Putamen (tissue), 1 donor: ENCODE results near the gene NSG1.

Source experiments
- DNase-seq: peaks from one replicate; pipeline ENCODE4 v3.0.0-alpha.2; 2016; ENCODE audit warnings: low spot score

NSG1 gene

GRCh38 chr4:4396628-4397440 lies 9.9 kb downstream of the NSG1 start:
- DNase-seq = no peak

GRCh38 chr4:4397441-4397819 lies 10.5 kb downstream of the NSG1 start:
- DNase-seq = no peak

GRCh38 chr4:4398430-4398829 lies 11.5 kb downstream of the NSG1 start:
- no peak for DNase-seq

GRCh38 chr4:4401036-4401435 lies 14.1 kb downstream of the NSG1 start:
- DNase-seq = no peak

- DNase-seq = no peak
Observed at GRCh38 chr4:4402966-4403365, 16.1 kb downstream of the NSG1 start.

- DNase-seq = no peak
Observed at GRCh38 chr4:4405358-4405962, 18.6 kb downstream of the NSG1 start.

- no peak for DNase-seq
Observed at GRCh38 chr4:4406455-4407298, 19.8 kb downstream of the NSG1 start.

- DNase-seq = no peak
Observed at GRCh38 chr4:4407299-4408131, 20.6 kb downstream of the NSG1 start.

GRCh38 chr4:4408132-4408523 lies 21.2 kb downstream of the NSG1 start:
- DNase-seq = no peak

- no peak for DNase-seq
Observed at GRCh38 chr4:4408576-4409335, 21.9 kb downstream of the NSG1 start.

GRCh38 chr4:4409416-4410115 lies 22.7 kb downstream of the NSG1 start:
- no peak for DNase-seq

- DNase-seq = no peak
Observed at GRCh38 chr4:4410271-4410670, 23.4 kb downstream of the NSG1 start.

GRCh38 chr4:4411906-4412305 lies 25.0 kb downstream of the NSG1 start:
- DNase-seq = no peak

- DNase-seq = no peak
Observed at GRCh38 chr4:4412641-4413372, 25.9 kb downstream of the NSG1 start.

- no peak for DNase-seq
Observed at GRCh38 chr4:4413373-4413725, 26.4 kb downstream of the NSG1 start.

- no peak for DNase-seq
Observed at GRCh38 chr4:4413806-4414205, 26.9 kb downstream of the NSG1 start.

GRCh38 chr4:4415107-4415805 lies 28.4 kb downstream of the NSG1 start:
- no peak for DNase-seq

- DNase-seq = no peak
Observed at GRCh38 chr4:4415806-4416805, 29.2 kb downstream of the NSG1 start.
